ENCODE measurements around the gene TMEM204. TPM values are rescaled to one million over a fixed set of nuclear protein-coding genes. Genes with fewer than 3 reads are reported as not detected.

Gene TMEM204
- total RNA-seq, 2 donors from 2014 or later, result 2.9 to 5.0 TPM

GRCh38 chr16:1571012-1571671 lies 37.7 kb downstream of the TMEM204 start:
- TF ChIP-seq, protein P1, sequence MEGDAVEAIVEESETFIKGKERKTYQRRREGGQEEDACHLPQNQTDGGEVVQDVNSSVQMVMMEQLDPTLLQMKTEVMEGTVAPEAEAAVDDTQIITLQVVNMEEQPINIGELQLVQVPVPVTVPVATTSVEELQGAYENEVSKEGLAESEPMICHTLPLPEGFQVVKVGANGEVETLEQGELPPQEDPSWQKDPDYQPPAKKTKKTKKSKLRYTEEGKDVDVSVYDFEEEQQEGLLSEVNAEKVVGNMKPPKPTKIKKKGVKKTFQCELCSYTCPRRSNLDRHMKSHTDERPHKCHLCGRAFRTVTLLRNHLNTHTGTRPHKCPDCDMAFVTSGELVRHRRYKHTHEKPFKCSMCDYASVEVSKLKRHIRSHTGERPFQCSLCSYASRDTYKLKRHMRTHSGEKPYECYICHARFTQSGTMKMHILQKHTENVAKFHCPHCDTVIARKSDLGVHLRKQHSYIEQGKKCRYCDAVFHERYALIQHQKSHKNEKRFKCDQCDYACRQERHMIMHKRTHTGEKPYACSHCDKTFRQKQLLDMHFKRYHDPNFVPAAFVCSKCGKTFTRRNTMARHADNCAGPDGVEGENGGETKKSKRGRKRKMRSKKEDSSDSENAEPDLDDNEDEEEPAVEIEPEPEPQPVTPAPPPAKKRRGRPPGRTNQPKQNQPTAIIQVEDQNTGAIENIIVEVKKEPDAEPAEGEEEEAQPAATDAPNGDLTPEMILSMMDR (IDR thresholded peaks at IDR 0.05), result no peak
- H3K9me3 ChIP-seq, result no peaks in the 10 kb centered on the region
- no peak overlapping the region for H3K9ac ChIP-seq (ENCODE audit: low read depth in 2 of 2, low read length in 2 of 2)
- H3K27me3 ChIP-seq, result no peaks in the 10 kb centered on the region
- intact Hi-C loops (cut with DNase I), result no loop called here
- H3K27ac ChIP-seq, result no peak overlapping the region
- H3K36me3 ChIP-seq, result no peaks in the 10 kb centered on the region
- no peak for DNase-seq
- no peak overlapping the region for H3K4me3 ChIP-seq
- no peaks in the 10 kb centered on the region for H3K4me1 ChIP-seq

DNA sequence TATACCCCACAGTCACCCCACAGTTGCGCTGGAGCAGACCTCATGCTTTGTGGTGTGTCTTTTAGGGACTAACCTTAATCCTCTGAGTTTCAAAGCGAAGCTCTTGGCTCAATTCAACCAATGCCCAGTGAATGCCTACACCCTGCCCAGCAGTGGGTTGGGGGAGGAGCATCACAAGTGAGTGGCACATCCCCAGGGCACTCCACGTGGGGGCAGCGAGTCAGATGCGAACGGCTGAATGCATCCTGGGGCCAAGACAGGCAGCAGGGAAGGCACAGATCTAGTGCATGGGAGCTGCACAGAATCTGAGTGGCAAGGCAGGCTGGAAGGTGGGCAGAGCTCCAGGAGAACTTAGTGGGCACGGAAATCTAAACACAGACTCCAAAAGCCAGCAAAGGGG lies 39.2 kb downstream of the TMEM204 start:
- H3K9me3 ChIP-seq, result no peaks in the 10 kb centered on the region
- no peaks in the 10 kb centered on the region for H3K36me3 ChIP-seq
- DNase-seq, result no peak
- no peak overlapping the region for H3K27ac ChIP-seq
- no peak overlapping the region for H3K4me3 ChIP-seq
- H3K27me3 ChIP-seq, result no peaks in the 10 kb centered on the region
- H3K4me1 ChIP-seq, result no peaks in the 10 kb centered on the region
- intact Hi-C loops (cut with DNase I), result no loop called here
- no peak overlapping the region for H3K9ac ChIP-seq (ENCODE audit: low read depth in 2 of 2, low read length in 2 of 2)
- TF ChIP-seq, protein P1 (IDR thresholded peaks at IDR 0.05), result no peak

DNA sequence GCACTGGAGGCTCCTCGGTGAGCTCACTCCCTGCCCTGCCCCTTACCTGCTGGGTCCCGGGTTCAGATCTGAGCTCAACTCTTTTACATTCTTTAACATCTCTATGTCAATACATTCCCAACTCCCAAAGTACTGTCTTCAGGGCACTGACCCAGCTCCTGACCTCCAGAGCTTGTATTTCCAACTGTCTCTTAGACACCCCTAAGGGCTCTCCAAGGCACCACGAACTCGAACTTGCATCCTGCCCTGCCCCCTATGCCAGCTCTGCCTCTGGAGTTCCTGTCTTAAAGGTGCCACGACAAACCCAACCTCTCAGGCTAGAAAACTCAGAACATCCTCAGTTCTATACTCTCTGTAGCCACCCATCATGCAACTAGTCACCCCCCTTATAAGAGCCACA lies 39.8 kb downstream of the TMEM204 start:
- Histone ChIP-seq H3K9me3 (no peaks in the 10 kb centered on the region), H3K9ac (ENCODE audit: low read depth in 2 of 2, low read length in 2 of 2) (no peak overlapping the region), H3K27ac (no peak overlapping the region), H3K4me3 (no peak overlapping the region), H3K4me1 (no peaks in the 10 kb centered on the region), H3K36me3 (no peaks in the 10 kb centered on the region), H3K27me3 (no peaks in the 10 kb centered on the region)
- TF ChIP-seq, protein P1 (IDR thresholded peaks at IDR 0.05), result no peak
- DNase-seq, result no peak
- intact Hi-C loops (cut with DNase I), result no loop called here

DNA sequence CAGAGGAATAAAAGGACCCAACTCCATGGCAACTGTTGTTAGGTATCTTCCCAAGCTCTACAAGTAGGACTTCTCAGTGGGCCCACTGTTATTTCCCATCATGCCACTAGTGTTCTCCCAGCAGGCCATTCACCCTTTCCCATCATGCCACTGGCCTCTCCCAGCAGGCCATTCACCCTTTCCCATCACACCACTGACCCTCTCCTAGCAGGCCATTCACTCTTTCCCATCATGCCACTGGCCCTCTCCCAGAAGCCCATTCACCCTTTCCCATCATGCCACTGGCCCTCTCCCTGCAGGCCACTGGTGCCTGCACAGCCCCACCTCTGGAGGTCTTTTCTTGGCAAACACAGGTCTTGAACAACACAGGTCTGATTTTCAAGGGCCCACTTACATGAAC lies 42.1 kb downstream of the TMEM204 start:
- TF ChIP-seq, protein P1 (IDR thresholded peaks at IDR 0.05), result no peak
- Histone ChIP-seq H3K4me1 (no peaks in the 10 kb centered on the region), H3K4me3 (no peak overlapping the region), H3K27me3 (no peaks in the 10 kb centered on the region), H3K36me3 (no peaks in the 10 kb centered on the region), H3K9me3 (no peaks in the 10 kb centered on the region), H3K9ac (ENCODE audit: low read depth in 2 of 2, low read length in 2 of 2) (no peak overlapping the region), H3K27ac (no peak overlapping the region)
- intact Hi-C loops (cut with DNase I), result no loop called here
- no peak for DNase-seq

DNA sequence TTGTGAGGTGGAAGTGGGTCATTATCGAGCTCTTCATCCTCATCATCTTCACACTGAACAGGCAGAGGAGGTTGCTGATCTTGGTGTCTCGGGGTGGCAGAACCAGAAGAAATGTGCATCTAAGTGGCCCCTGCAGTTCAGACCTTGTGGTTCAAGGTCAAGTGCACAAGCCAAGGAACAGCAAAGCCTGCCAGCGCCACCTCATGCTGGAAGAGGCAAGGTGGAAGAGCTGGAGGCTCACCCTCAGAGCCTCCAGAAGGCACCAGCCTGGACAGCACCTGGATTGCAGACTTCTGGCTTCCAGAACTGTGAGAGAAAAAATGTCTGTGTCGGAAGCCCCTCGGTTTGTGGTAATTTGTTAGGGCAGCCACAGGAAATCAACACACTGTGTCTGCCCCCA lies 45.7 kb downstream of the TMEM204 start:
- no peak overlapping the region for H3K4me3 ChIP-seq
- H3K9me3 ChIP-seq, result no peaks in the 10 kb centered on the region
- intact Hi-C loops (cut with DNase I), result no loop called here
- no peaks in the 10 kb centered on the region for H3K4me1 ChIP-seq
- H3K36me3 ChIP-seq, result no peaks in the 10 kb centered on the region
- DNase-seq, result no peak
- no peak overlapping the region for H3K27ac ChIP-seq
- TF ChIP-seq, protein P1 (IDR thresholded peaks at IDR 0.05), result no peak
- no peak overlapping the region for H3K9ac ChIP-seq (ENCODE audit: low read depth in 2 of 2, low read length in 2 of 2)
- H3K27me3 ChIP-seq, result no peaks in the 10 kb centered on the region
